ENCODE measurements around the gene GPSM1.

The GPSM1 gene

DNA sequence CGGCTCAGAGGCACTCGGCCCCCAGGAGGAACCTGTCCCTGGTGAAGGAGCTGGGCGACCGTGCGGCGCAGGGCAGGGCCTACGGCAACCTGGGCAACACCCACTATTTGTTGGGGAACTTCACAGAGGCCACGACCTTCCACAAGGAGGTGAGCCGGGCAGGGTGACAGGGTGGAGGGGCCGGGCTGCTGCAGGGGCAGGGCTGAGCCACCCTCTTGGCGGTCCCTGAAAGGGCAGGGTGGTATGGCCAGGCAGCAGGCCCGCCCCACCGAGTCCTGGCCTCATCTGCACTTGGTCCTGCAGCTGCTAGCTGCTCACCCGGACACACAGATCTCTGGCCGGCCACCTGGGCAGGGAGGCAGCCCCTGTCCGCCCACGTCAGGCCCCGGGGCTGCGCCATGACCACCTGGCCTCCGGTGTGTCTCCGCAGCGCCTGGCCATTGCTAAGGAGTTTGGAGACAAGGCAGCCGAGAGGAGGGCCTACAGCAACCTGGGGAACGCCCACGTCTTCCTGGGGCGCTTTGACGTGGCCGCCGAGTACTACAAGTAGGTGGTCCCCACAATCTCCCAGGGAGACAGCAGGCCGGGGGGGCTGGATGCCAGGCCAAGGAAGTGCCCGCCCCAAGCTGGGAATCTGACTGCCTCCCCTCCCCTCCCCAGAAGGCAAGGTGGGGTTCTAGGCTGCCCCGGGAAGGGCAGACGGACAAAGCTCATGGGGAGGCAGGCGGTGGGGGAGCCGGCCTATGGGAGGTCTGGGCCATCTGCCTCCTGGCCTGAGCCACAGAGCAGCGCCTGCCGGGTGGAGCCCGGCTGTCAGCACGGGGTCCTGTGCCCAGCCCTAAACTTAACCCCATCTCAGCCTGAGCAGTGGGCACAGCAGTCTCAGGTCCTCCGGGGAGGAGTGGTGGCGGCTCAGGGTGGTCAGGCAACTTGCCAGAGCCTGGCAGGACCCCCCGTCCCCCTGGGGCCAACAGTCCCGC is 10.4 kb downstream of the GPSM1 start:
- peaks cover 8% of the 10 kb centered on the region for H3K4me1 Mint-ChIP-seq
- H3K27me3 Mint-ChIP-seq: peaks cover 10% of the 10 kb centered on the region
- H3K9me3 Mint-ChIP-seq: no peaks in the 10 kb centered on the region
- H3K36me3 Mint-ChIP-seq: no peaks in the 10 kb centered on the region
- no peak overlapping the region for H3K27ac Mint-ChIP-seq
- no peak overlapping the region for H3K4me3 Mint-ChIP-seq
- no peak for ATAC-seq

DNA sequence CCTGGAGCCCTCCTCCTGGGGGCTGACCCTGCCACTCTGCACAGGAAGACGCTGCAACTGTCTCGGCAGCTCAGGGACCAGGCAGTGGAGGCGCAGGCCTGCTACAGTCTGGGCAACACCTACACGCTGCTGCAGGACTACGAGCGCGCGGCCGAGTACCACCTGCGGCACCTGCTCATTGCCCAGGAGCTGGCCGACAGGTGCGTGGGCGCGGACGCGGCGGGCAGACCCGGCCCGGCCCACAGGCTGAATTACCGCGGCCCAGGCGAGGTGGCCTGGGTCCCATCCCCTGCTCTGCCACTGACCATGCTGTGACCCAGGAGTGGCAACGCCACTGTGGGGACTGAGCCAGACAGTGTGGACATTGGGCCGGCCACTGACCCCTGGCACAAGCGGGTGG is 11.2 kb downstream of the GPSM1 start:
- Mint-ChIP-seq H3K27ac (no peak overlapping the region), H3K4me3 (no peak overlapping the region)

DNA sequence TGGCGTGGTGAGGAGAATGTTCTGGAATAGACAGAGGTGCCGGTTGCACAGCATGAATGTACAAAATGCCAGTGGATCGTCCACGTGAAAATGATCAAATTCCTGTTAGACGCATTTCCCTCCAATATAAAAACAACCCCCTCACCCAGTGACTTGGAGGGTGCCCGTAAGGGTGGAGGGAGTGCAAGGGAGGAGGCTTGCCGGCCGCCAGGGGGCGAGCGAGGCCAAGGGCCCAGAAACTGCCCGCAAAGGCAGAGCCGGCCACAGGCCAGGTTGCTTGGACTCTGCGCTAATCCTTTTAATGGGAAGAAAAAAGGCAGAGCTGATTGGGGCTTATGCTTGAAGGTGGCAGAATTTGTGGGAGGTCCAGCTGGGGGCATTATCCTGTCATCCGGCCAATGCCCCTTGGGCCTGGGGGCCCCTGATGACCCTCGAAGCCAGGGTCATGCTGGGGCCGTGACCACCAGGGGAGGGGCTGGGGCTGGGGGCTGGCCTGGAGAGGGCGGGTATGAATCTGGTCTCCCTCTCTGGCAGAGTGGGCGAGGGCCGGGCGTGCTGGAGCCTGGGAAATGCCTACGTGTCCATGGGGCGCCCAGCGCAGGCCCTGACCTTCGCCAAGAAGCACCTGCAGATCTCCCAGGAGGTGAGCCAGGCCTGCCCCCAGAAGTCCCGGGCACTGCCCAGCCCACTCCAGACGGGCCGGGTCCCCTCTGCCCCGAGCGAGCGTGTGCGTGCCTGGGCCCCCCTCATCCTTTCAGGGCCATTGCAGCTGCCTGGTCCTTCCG is 12.0 kb downstream of the GPSM1 start:
- H3K27ac Mint-ChIP-seq: no peak overlapping the region

More for the DNA sequence above, 11.2 kb downstream of the GPSM1 start:
- no peak for ATAC-seq
- Mint-ChIP-seq H3K27me3 (peaks cover 2% of the 10 kb centered on the region), H3K4me1 (peaks cover 8% of the 10 kb centered on the region), H3K9me3 (no peaks in the 10 kb centered on the region), H3K36me3 (no peaks in the 10 kb centered on the region)

DNA sequence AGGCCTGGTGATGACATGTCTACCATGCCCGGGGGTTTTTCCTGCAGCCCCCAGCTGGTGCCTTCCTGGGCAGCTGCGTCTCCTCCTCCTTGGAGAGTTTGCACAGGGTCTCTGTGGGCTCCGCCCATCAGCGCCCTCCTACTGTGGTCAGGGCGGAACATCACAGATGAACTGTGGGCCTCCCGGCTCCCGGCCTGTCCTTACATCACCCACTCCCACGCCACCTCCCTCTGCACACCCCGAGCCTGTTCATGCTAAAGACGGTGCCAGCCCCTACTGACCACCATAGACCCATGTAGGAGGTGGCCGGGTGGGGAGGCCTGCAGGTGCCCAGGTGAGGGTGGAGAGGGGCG is 12.6 kb downstream of the GPSM1 start:
- Mint-ChIP-seq H3K4me3 (no peak overlapping the region), H3K9me3 (no peaks in the 10 kb centered on the region), H3K36me3 (no peaks in the 10 kb centered on the region), H3K4me1 (peaks cover 8% of the 10 kb centered on the region), H3K27me3 (peaks cover 6% of the 10 kb centered on the region), H3K27ac (no peak overlapping the region)
- ATAC-seq: no peak

More for the DNA sequence above, 12.0 kb downstream of the GPSM1 start:
- Mint-ChIP-seq H3K36me3 (no peaks in the 10 kb centered on the region), H3K27me3 (no peaks in the 10 kb centered on the region), H3K9me3 (no peaks in the 10 kb centered on the region), H3K4me1 (peaks cover 8% of the 10 kb centered on the region), H3K4me3 (no peak overlapping the region)
- peak; percentile 47 for ATAC-seq

- H3K4me3 Mint-ChIP-seq: no peak overlapping the region
Measured at GRCh38 chr9:136340356-136341041, 13.2 kb downstream of the GPSM1 start.

GRCh38 chr9:136341042-136341655 is 13.8 kb downstream of the GPSM1 start:
- Mint-ChIP-seq H3K27me3 (peaks cover 10% of the 10 kb centered on the region), H3K4me1 (peaks cover 8% of the 10 kb centered on the region), H3K4me3 (no peak overlapping the region), H3K36me3 (no peaks in the 10 kb centered on the region), H3K27ac (no peak overlapping the region), H3K9me3 (no peaks in the 10 kb centered on the region)
- no peak for ATAC-seq

More at GRCh38 chr9:136340356-136341041, 13.2 kb downstream of the GPSM1 start:
- no peaks in the 10 kb centered on the region for H3K36me3 Mint-ChIP-seq
- H3K27ac Mint-ChIP-seq: no peak overlapping the region
- no peaks in the 10 kb centered on the region for H3K9me3 Mint-ChIP-seq
- no peak for ATAC-seq
- H3K27me3 Mint-ChIP-seq: peaks cover 10% of the 10 kb centered on the region
- H3K4me1 Mint-ChIP-seq: peaks cover 8% of the 10 kb centered on the region

GRCh38 chr9:136341769-136342168 is 14.4 kb downstream of the GPSM1 start:
- H3K4me1 Mint-ChIP-seq: peaks cover 8% of the 10 kb centered on the region
- peaks cover 11% of the 10 kb centered on the region for H3K27me3 Mint-ChIP-seq
- no peak overlapping the region for H3K27ac Mint-ChIP-seq
- no peaks in the 10 kb centered on the region for H3K36me3 Mint-ChIP-seq
- H3K9me3 Mint-ChIP-seq: no peaks in the 10 kb centered on the region
- no peak overlapping the region for H3K4me3 Mint-ChIP-seq
- no peak for ATAC-seq

DNA sequence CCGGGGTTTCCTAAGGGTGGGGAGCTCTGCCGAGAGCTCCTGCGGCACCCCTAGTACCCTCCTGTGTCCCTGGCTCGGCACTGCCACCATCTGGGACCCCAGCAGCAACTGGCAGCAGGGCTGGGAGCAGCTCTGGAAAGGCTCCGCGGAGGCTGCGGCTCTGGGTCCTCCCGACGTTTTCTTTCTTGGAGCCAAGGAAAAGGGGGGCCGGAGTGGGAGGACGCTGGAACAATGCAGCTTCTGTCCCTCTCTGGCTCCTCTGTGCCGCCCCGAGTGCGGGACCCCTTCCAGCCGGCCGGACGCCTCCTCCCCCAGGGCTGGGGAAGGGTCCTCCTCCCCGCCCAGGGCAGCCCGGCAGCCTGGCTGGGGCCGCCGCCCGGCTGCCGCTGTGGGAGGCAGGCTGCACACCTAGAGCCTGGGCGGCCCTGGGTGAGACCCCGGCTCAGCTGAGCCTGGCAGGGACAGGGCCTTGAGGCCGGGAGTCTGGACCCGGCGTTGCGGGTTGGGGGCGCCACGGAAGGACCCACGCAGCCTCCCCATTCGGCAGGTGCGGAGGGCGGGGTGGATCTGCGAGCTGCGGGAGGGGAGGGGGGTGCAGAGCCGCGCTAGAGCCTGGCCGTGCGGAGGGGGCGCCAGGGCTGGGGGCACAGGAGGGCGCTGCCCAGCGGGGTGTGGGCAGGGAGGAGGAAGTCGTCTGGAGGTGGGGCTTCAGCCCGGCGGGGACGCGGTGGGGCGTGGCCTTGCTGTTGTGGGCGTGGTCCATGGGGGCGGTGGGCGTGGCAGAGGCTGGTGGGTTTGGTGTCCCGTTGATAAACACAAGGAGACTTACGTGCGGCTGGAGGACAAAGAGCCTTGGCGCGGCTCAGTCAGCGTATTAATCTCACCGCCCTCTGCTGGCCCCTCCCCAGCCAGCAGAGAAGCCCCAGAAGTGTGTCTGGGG is 15.1 kb downstream of the GPSM1 start:
- no peaks in the 10 kb centered on the region for H3K9me3 Mint-ChIP-seq
- no peak overlapping the region for H3K4me3 Mint-ChIP-seq
- H3K27ac Mint-ChIP-seq: no peak overlapping the region
- H3K36me3 Mint-ChIP-seq: no peaks in the 10 kb centered on the region
- peak; percentile 52 for ATAC-seq
- H3K4me1 Mint-ChIP-seq: peaks cover 8% of the 10 kb centered on the region
- peaks cover 18% of the 10 kb centered on the region for H3K27me3 Mint-ChIP-seq

DNA sequence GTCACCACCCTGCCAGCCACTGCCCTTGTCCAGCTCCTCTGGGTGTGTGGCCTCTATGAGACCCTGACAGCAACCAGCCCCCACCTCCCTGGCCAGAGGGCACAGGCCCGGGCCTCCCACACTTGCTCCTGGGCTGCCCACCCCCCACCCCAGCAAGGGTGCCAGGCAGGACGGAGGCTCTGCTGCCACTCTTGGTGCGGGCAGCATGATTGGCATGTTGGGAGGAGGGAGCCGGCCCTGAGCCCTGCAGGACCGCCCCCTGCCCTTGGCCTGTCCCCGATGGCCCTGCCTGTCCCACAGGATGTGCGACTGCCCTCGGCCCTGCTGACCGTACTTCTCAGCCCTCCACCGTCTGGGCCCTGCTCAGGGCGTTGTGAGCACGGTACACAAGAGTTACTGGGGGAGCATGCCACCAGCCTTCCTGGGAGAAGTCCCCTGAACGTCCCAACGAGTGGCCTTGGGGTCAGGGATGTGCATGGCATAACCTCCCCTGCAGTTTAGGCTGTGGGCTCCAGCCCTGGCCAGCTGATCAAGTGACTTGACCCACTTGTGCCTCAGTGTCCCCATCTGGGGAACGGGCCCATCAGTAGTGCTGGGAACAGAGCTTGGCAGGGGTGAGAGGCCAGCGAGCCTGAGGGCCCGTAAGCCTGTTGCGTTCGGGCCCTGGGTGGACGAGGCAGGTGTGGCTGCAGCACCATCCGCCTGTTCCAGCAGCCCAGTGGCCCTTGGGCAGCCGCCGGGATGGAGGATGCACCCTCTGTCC is 16.0 kb downstream of the GPSM1 start:
- no peaks in the 10 kb centered on the region for H3K9me3 Mint-ChIP-seq
- H3K27ac Mint-ChIP-seq: no peak overlapping the region
- no peaks in the 10 kb centered on the region for H3K36me3 Mint-ChIP-seq
- peaks cover 8% of the 10 kb centered on the region for H3K4me1 Mint-ChIP-seq
- H3K4me3 Mint-ChIP-seq: no peak overlapping the region
- ATAC-seq: no peak
- H3K27me3 Mint-ChIP-seq: peaks cover 24% of the 10 kb centered on the region

- ATAC-seq: no peak
- H3K36me3 Mint-ChIP-seq: no peaks in the 10 kb centered on the region
- no peak overlapping the region for H3K4me3 Mint-ChIP-seq
- peaks cover 24% of the 10 kb centered on the region for H3K27me3 Mint-ChIP-seq
- peaks cover 5% of the 10 kb centered on the region for H3K4me1 Mint-ChIP-seq
- no peaks in the 10 kb centered on the region for H3K9me3 Mint-ChIP-seq
- H3K27ac Mint-ChIP-seq: no peak overlapping the region
Measured at GRCh38 chr9:136343884-136344269, 16.5 kb downstream of the GPSM1 start.

DNA sequence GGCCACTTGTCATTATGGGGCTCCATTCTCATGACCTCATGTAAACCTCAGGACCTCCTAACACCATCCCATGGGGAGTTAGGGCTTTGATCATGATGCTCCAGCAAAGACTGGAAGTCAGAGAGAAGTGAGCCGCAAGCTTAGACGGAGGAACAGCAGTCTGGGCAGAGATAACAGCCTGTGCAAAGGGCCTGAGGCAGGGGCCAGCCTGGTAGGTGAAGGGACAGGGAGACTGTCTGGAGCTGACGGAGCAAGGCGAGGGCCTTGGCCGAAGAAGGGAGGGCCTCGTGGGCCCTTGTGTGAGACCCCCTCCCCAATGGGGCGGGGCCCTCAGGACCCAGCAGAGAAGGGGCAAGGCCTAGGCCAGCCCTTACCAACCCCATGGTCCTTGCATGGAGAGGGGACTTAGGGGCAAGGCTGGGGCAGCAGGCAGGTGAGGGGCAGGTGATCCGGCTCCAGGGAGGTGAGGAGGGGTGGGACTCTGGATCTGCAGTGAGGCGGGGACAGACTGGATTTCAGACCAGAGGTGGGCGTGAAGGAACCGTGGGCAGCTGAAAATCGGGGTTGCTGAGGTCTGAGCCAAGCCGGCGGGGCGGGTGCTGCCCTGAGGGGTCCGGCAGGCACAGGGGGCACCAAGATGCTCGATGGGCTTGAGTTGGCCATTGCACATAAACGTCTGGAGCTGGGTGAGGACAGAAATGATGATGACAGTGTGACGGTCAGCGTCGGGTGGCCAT is 17.4 kb downstream of the GPSM1 start:
- Mint-ChIP-seq H3K36me3 (no peaks in the 10 kb centered on the region), H3K9me3 (no peaks in the 10 kb centered on the region)

DNA sequence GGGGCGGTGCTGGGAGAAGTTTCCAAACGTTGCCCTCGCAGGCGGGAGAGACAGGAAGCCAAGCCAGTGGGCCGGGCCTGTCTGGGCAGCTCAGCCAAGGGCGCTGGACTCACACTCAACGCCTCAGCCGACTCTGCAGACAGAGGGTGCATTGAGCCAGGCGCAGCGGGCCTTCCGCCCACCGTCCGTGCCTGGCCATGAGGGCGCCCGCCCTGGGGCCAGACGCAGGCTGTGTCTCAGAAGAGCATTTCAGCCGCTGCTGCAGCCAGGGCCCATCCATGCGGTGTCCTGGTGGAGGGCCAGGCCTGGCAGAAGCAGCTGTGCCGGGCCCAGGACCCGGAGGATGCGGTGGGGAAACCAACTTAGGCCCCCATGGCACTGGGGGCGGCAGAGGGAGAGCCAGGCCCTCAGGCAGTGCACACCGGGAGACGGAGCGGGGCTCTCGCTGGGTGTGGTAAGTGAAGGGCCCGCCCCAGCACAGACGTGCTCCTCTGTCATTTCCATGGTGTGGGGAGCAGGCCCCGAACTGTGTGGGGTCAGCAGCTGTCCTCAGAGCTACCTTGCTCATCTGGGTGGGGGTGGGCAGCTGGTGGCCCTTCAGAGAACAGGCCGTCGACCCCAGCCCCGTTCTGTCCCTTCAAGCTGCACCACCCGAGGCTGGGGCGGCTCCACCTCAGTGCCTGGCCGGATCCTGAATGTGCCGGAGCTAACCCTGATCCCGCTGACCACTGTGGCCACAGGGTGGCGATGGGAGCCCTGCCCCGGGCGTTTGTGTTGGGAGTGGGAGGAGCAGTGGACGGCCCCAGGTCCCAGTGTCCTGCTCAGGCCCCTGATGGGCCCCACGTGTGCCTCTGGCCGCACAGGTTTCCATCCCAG is 18.2 kb downstream of the GPSM1 start:
- Mint-ChIP-seq H3K9me3 (no peaks in the 10 kb centered on the region), H3K4me3 (no peak overlapping the region), H3K27ac (no peak overlapping the region), H3K36me3 (no peaks in the 10 kb centered on the region), H3K4me1 (no peaks in the 10 kb centered on the region), H3K27me3 (peaks cover 32% of the 10 kb centered on the region)
- ATAC-seq: no peak

More for the DNA sequence above, 17.4 kb downstream of the GPSM1 start:
- H3K27ac Mint-ChIP-seq: no peak overlapping the region
- H3K27me3 Mint-ChIP-seq: peaks cover 25% of the 10 kb centered on the region
- no peaks in the 10 kb centered on the region for H3K4me1 Mint-ChIP-seq
- ATAC-seq: no peak
- no peak overlapping the region for H3K4me3 Mint-ChIP-seq
